GM12872 (cell line): ENCODE results near the gene TMEM178B.

ENCODE experiments used
- CTCF ChIP-seq: IDR thresholded peaks from 3 replicates; pipeline ENCODE4 v1.5.1; 2011; ENCODE audit warnings: low read depth, mild to moderate bottlenecking, low read length, moderate library complexity; ENCODE audit not compliant: insufficient read depth

TMEM178B gene

GRCh38 chr7:141097430-141097829 is 23.6 kb downstream of the TMEM178B start:
- no peak for TF ChIP-seq CTCF

GRCh38 chr7:141102436-141102835 is 28.6 kb downstream of the TMEM178B start:
- no peak for TF ChIP-seq CTCF

- no peak for TF ChIP-seq CTCF
These were observed 30.1 kb downstream of the TMEM178B start for GRCh38 chr7:141103847-141104429.

GRCh38 chr7:141113131-141113530 is 39.3 kb downstream of the TMEM178B start:
- no peak for TF ChIP-seq CTCF

GRCh38 chr7:141114029-141114664 is 40.3 kb downstream of the TMEM178B start:
- no peak for TF ChIP-seq CTCF

GRCh38 chr7:141115965-141116364 is 42.1 kb downstream of the TMEM178B start:
- no peak for TF ChIP-seq CTCF

GRCh38 chr7:141118767-141119166 is 44.9 kb downstream of the TMEM178B start:
- TF ChIP-seq CTCF, result no peak
